Body of pancreas (tissue), 4 donors: ENCODE data around the gene PRPSAP1.

Experiments used
- POLR2A ChIP-seq, 3 donors: fragments of 450-650 bp; IDR thresholded peaks; one replicate each; pipeline ENCODE4 v1.6.1; 2016; ENCODE audit warnings: antibody characterized with exemption in 3 of 3, mild to moderate bottlenecking in 2 of 3
- TF ChIP-seq, protein P1 (sequence below), 7 experiments: fragments of 450-650 bp in 4 of 7; fragments of 200-600 bp in 3 of 7; sonication (generic) in 3 of 7; IDR thresholded peaks; one replicate each; pipeline ENCODE4 v1.5.1; 2016 to 2019; ENCODE audit warnings: antibody characterized with exemption in 7 of 7

- TF ChIP-seq, protein P1, sequence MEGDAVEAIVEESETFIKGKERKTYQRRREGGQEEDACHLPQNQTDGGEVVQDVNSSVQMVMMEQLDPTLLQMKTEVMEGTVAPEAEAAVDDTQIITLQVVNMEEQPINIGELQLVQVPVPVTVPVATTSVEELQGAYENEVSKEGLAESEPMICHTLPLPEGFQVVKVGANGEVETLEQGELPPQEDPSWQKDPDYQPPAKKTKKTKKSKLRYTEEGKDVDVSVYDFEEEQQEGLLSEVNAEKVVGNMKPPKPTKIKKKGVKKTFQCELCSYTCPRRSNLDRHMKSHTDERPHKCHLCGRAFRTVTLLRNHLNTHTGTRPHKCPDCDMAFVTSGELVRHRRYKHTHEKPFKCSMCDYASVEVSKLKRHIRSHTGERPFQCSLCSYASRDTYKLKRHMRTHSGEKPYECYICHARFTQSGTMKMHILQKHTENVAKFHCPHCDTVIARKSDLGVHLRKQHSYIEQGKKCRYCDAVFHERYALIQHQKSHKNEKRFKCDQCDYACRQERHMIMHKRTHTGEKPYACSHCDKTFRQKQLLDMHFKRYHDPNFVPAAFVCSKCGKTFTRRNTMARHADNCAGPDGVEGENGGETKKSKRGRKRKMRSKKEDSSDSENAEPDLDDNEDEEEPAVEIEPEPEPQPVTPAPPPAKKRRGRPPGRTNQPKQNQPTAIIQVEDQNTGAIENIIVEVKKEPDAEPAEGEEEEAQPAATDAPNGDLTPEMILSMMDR (IDR thresholded peaks at IDR 0.05): no peak
- no peak for TF ChIP-seq POLR2A (IDR thresholded peaks at IDR 0.05)
Observed at GRCh38 chr17:76260220-76260619, 93.5 kb downstream of the PRPSAP1 start.
